ENCODE data around the gene BPGM.

Gene BPGM

DNA sequence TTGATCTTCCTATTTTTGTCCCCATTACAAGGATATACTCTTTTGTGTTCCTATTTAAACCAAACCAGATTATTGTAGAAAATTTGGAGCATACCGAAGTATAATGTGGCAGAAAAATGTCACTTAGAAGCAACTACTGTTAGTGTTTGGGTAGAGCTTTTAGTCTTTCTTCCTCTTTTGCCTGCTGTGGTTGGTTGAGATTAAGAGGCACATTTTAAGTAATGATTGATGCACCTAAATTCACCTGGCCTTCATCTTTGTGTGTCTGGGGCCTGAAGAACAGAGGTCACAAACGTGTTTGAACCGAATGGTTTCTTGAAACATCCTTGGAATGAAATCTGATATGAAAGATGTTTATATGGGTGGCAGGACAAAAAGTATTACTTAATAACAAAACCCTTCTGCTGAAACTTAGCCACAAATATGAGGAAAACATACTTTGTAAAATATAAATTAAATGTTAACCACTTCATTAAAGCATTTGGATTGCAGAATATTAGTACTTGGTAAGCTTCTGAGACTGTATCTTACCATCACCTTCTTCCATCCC, 2.6 kb downstream of the BPGM start:
- ChIA-PET POLR2A (interaction anchor here (0.7 kb wide), 1 partner anchor 278 kb away, joined by 3 read pairs; no protein-coding TSS in a partner anchor), CTCF (interaction anchor here (0.9 to 11.7 kb wide), 4 partner anchors 9 to 216 kb away, joined by 3 to 130 read pairs (median 6); no protein-coding TSS in a partner anchor)
- no peak for DNase-seq (ENCODE audit: low read depth, low spot score)
- TF ChIP-seq, protein P1, sequence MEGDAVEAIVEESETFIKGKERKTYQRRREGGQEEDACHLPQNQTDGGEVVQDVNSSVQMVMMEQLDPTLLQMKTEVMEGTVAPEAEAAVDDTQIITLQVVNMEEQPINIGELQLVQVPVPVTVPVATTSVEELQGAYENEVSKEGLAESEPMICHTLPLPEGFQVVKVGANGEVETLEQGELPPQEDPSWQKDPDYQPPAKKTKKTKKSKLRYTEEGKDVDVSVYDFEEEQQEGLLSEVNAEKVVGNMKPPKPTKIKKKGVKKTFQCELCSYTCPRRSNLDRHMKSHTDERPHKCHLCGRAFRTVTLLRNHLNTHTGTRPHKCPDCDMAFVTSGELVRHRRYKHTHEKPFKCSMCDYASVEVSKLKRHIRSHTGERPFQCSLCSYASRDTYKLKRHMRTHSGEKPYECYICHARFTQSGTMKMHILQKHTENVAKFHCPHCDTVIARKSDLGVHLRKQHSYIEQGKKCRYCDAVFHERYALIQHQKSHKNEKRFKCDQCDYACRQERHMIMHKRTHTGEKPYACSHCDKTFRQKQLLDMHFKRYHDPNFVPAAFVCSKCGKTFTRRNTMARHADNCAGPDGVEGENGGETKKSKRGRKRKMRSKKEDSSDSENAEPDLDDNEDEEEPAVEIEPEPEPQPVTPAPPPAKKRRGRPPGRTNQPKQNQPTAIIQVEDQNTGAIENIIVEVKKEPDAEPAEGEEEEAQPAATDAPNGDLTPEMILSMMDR (IDR thresholded peaks at IDR 0.05; ENCODE audit: insufficient read depth, low read length, missing control alignments), result no peak
- H3K4me3 ChIP-seq (ENCODE audit: low read depth, low read length), result no peak overlapping the region

DNA sequence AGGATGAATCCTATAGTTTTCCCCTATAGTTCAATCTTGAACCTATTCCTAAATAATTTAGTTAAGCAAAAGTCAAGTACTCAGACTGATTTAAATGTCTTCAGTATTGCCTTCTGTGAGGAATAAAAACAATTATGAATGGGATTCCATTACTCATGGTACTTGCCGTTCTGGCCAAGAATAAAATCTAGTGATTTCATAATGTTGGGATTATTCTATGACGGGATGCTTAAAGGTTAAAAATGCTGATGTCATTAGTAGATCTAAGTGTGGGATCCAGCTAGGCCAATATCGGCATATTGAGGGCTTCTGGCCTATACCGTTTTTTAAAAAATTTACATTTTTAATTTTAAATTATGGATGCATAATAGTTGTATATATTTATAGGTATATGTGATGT, 5.3 kb downstream of the BPGM start:
- TF ChIP-seq, protein P1 (IDR thresholded peaks at IDR 0.05; ENCODE audit: insufficient read depth, low read length, missing control alignments), result no peak
- ChIA-PET CTCF (interaction anchor here (1.5 kb wide), 1 partner anchor 18 kb away, joined by 3 read pairs; no protein-coding TSS in a partner anchor), POLR2A (no interaction called here)
- no peak for DNase-seq (ENCODE audit: low read depth, low spot score)
- no peak overlapping the region for H3K4me3 ChIP-seq (ENCODE audit: low read depth, low read length)

DNA sequence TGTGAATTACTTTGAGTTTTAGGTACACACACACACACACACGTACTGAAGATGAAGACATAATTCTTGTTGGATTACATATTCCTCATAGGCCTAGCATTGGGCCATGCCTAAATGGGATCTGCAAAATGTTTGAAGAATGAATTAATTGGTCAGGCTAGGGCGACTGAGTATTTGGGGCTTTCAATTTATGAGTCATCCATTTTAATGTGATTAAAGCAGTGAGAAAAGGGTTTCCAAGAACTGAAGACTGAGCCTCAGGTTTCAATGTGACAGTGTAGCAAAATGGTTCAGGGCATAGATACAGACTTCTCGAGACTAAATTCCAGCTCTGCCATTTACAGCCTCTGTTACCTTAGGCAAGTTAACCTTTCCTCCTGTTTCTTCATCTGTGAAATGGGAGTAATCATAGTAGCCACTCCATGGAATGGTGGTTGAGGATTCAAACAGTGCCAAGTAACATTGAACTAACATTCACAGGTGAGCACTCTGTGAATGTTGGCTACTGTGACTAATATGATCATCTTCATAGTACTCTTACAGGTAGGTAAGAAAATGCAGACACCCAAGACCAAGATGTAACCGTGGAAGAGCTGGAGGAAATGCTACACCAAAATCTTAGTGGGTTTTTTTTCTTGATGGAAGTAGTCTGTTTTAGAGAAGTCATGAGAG, 7.6 kb downstream of the BPGM start:
- POLR2A ChIA-PET, result no interaction called here
- DNase-seq (ENCODE audit: low read depth, low spot score), result no peak
- TF ChIP-seq, protein P1 (IDR thresholded peaks at IDR 0.05; ENCODE audit: insufficient read depth, low read length, missing control alignments), result no peak
- no peak overlapping the region for H3K4me3 ChIP-seq (ENCODE audit: low read depth, low read length)
- CTCF ChIA-PET, result no interaction called here

DNA sequence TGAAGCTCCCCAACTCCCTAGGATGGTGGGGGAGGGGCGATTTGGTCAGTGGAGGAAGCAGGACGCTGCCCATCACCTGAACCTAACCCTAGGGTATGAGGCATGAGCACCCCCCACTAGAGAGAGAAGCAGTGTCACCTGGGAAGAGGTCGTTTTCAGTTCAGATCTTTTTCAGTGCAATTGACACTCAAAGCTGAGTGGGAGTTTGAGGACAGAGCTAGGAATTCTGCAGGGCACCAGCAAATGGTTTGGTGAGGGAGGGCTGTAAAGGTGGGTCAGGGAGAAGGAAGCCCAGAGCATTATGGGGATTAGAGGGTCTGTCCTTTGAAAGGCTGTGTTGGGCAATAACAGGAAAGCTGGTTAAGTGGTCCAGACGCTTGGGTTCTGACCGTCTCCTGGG, 10.9 kb downstream of the BPGM start:
- no peak overlapping the region for H3K4me3 ChIP-seq (ENCODE audit: low read depth, low read length)
- no peak for DNase-seq (ENCODE audit: low read depth, low spot score)
- TF ChIP-seq, protein P1 (IDR thresholded peaks at IDR 0.05; ENCODE audit: insufficient read depth, low read length, missing control alignments), result no peak
- ChIA-PET POLR2A (interaction anchor here (1.3 kb wide), 1 partner anchor 11 kb away, joined by 5 read pairs; no protein-coding TSS in a partner anchor), CTCF (interaction anchor here (0.7 to 1.9 kb wide), 6 partner anchors 12 to 32 kb away, joined by 3 to 6 read pairs (median 4); partner anchors contain the start of gene BPGM)

DNA sequence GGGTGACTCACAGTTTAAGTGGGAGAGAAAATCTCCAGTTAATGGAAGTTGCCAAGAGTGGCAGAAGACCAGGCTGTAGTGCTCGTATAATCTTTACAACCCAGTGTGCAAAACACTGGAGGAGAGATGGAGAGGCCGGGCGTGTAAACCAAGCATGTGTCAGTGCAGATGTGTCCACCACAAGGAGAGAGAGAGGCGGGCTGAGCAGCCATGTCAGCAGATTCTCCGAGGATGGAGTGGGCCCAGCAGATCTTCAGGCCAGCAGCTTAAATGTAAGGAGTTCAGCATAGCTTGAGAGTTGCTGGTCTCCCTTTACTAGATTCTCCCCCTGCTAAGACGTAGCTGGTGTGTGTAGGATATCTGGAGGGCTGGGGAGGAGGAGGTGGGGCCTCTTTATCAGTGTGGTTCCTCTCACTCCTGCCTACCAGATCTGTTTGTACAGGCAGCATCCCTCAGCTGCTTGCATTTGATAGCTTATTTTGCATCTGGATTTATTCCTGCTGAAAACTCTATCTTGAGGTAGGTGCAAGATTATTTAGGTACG, 13.7 kb downstream of the BPGM start:
- TF ChIP-seq, protein P1 (IDR thresholded peaks at IDR 0.05; ENCODE audit: insufficient read depth, low read length, missing control alignments), result no peak
- POLR2A ChIA-PET, result interaction anchor here (0.6 to 1.8 kb wide), 6 partner anchors 8 to 260 kb away, joined by 3 to 11 read pairs (median 4); no protein-coding TSS in a partner anchor

DNA sequence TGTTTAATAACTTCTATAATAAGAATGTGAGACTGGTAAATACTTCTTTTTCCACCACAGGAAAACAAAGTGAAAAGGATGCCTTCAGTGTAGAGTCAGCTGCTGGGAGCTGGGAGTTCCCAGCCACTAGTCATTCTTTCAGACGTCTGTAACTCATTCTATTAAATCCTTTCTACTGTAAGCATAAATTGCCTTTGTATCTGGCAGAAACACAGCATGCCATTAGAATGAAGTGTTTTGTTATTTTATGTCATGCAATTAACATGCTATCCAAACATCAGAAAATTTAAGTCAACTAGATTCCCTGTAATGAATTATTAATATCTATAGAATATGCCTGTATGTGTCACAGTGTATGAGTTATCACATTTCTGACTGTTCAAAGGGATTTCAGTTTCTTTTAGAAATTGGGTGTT, 14.3 kb downstream of the BPGM start:
- no peak overlapping the region for H3K4me3 ChIP-seq (ENCODE audit: low read depth, low read length)
- POLR2A ChIA-PET, result interaction anchor here (0.6 to 1.8 kb wide), 6 partner anchors 7 to 259 kb away, joined by 3 to 11 read pairs (median 4); no protein-coding TSS in a partner anchor
- TF ChIP-seq, protein P1 (IDR thresholded peaks at IDR 0.05; ENCODE audit: insufficient read depth, low read length, missing control alignments), result no peak
- DNase-seq (ENCODE audit: low read depth, low spot score), result peak; percentile 74
- CTCF ChIA-PET, result interaction anchor here (0.9 to 3.0 kb wide), 4 partner anchors 13 to 31 kb away, joined by 3 to 8 read pairs (median 6); no protein-coding TSS in a partner anchor

More for the DNA sequence above, 13.7 kb downstream of the BPGM start:
- CTCF ChIA-PET, result interaction anchor here (0.9 to 3.0 kb wide), 4 partner anchors 13 to 31 kb away, joined by 3 to 8 read pairs (median 6); no protein-coding TSS in a partner anchor
- peak overlapping the region; percentile 7 for H3K4me3 ChIP-seq (ENCODE audit: low read depth, low read length)
- no peak for DNase-seq (ENCODE audit: low read depth, low spot score)
